Osteocyte (in vitro differentiated cells): Measurements from ENCODE around the gene ZBTB11. TPM values are rescaled to one million over a fixed set of nuclear protein-coding genes. Genes with fewer than 3 reads are reported as not detected.
"Not testable (repeated sequence)": the region's sequence is repeated elsewhere in the genome, so short reads cannot be mapped to it uniquely, and the experiment has no call there.

Experiments used
- DNase-seq: peaks from one replicate; pipeline ENCODE4 v3.0.0; 2021; ENCODE audit warnings: mixed read lengths; ENCODE audit not compliant: unreplicated experiment; ENCODE audit errors: extremely low spot score
- H3K27ac Mint-ChIP-seq: one replicate; pipeline ENCODE4 v1.8.0; 2021; ENCODE audit warnings: mild to moderate bottlenecking, mixed read lengths; ENCODE audit not compliant: unreplicated experiment
- H3K27me3 Mint-ChIP-seq: one replicate; pipeline ENCODE4 v1.8.0; 2021; ENCODE audit warnings: mixed read lengths; ENCODE audit not compliant: unreplicated experiment
- H3K36me3 Mint-ChIP-seq: one replicate; pipeline ENCODE4 v1.8.0; 2021; ENCODE audit warnings: mixed read lengths; ENCODE audit not compliant: unreplicated experiment
- H3K4me1 Mint-ChIP-seq: one replicate; pipeline ENCODE4 v1.8.0; 2021; ENCODE audit warnings: mixed read lengths; ENCODE audit not compliant: unreplicated experiment
- H3K4me3 Mint-ChIP-seq: one replicate; pipeline ENCODE4 v1.8.0; 2021; ENCODE audit warnings: mild to moderate bottlenecking, moderate library complexity, mixed read lengths; ENCODE audit not compliant: unreplicated experiment
- H3K9me3 Mint-ChIP-seq: one replicate; pipeline ENCODE4 v1.8.0; 2021; ENCODE audit warnings: mixed read lengths; ENCODE audit not compliant: unreplicated experiment
- CTCF ChIP-seq: fragments of 200-600 bp; sonication (generic); IDR thresholded peaks from 2 replicates; pipeline ENCODE4 v1.5.0; 2021; ENCODE audit warnings: antibody characterized with exemption, mild to moderate bottlenecking, moderate library complexity
- total RNA-seq: library from RNA; stranded (reverse); gene quantifications from 2 replicates; pipeline ENCODE4 v1.2.1, GENCODE V29; 2021

The ZBTB11 gene
- total RNA-seq, 1 donor from 2014 or later, result 15.3 TPM

GRCh38 chr3:101611023-101611422, 65.9 kb downstream of the ZBTB11 start:
- Mint-ChIP-seq H3K27me3 (no peaks in the 10 kb centered on the region), H3K27ac (no peak overlapping the region), H3K36me3 (no peaks in the 10 kb centered on the region), H3K9me3 (no peaks in the 10 kb centered on the region), H3K4me3 (no peak overlapping the region), H3K4me1 (no peaks in the 10 kb centered on the region)
- no peak for TF ChIP-seq CTCF
- DNase-seq, result no peak

GRCh38 chr3:101605398-101605797, 71.5 kb downstream of the ZBTB11 start:
- H3K4me3 Mint-ChIP-seq, DNase-seq, H3K27ac Mint-ChIP-seq, H3K9me3 Mint-ChIP-seq, H3K27me3 Mint-ChIP-seq, H3K36me3 Mint-ChIP-seq, H3K4me1 Mint-ChIP-seq: not testable (repeated sequence)

DNA sequence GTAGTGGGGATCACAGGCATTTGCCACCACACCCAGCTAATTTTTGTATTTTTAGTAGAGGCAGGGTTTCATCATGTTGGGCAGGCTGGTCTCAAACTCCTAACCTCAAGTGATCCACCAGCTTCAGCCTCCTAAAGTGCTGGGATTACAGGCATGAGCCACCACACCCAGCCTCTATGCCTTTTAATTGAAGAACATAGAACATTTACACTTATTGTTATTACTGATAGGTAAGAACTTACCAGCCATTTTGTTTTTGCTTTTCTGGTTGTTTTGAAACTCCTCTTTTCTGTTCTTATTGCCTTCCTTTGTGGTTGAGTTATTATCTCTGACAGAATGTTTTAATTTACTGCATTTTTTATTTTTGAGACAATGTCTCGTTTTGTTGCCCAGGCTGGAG, 73.7 kb downstream of the ZBTB11 start:
- Mint-ChIP-seq H3K27me3 (no peaks in the 10 kb centered on the region), H3K9me3 (peaks cover 4% of the 10 kb centered on the region), H3K36me3 (peaks cover 8% of the 10 kb centered on the region), H3K4me1 (no peaks in the 10 kb centered on the region), H3K27ac (no peak overlapping the region), H3K4me3 (no peak overlapping the region)
- no peak for DNase-seq
- no peak for TF ChIP-seq CTCF

DNA sequence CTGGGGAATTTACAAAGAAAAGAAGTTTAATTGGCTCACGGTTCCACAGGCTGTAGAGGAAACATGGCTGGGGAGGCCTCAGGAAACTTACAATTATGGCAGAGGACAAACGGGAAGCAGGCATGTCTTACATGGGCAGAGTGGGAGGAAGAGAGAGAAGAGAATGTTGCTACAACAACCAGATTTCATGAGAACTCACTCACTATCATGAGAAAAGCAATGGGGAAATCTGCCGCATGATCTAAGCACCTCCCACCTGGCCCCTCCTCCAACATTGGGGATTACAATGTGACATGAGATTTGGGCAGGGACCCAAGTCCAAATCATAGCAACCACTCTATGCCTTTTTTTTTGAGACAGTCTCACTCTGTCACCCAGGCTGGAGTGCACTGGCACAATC, 74.2 kb downstream of the ZBTB11 start:
- TF ChIP-seq CTCF, result no peak
- no peak for DNase-seq
- no peaks in the 10 kb centered on the region for H3K27me3 Mint-ChIP-seq
- no peak overlapping the region for H3K27ac Mint-ChIP-seq
- no peaks in the 10 kb centered on the region for H3K4me1 Mint-ChIP-seq
- H3K4me3 Mint-ChIP-seq, result no peak overlapping the region
- H3K9me3 Mint-ChIP-seq, result peaks cover 4% of the 10 kb centered on the region
- peaks cover 8% of the 10 kb centered on the region for H3K36me3 Mint-ChIP-seq

Other genes starting within 250 kb of the ZBTB11 start
- 26.0 and 27.7 TPM in 2 replicates for gene SENP7, start 163.9 kb downstream of the ZBTB11 start, total RNA-seq
- gene TRMT10C, start 115.3 kb downstream of the ZBTB11 start, total RNA-seq, result 18.2 and 19.7 TPM in 2 replicates
- 139 and 144 TPM in 2 replicates for gene PCNP, start 103.0 kb downstream of the ZBTB11 start, total RNA-seq
- gene RPL24, start 9.6 kb upstream of the ZBTB11 start, total RNA-seq, result 989 and 1,036 TPM in 2 replicates
- gene CEP97, start 47.5 kb upstream of the ZBTB11 start, total RNA-seq, result 10.8 and 12.7 TPM in 2 replicates
- 22.2 and 23.9 TPM in 2 replicates for gene NXPE3, start 102.1 kb upstream of the ZBTB11 start, total RNA-seq
- 18.2 and 30.1 TPM in 2 replicates for gene NFKBIZ, start 172.4 kb upstream of the ZBTB11 start, total RNA-seq